NCI-H1105 treated with DMSO at 0.1 percent for 48 hours (cell line): ENCODE data around the gene ETV3.
"Not testable (repeated sequence)": the region's sequence is repeated elsewhere in the genome, so short reads cannot be mapped to it uniquely, and the experiment has no call there.

Experiments
- DNase-seq: peaks from one replicate; lab custom pipeline; 2025; lab: John Stamatoyannopoulos, UW

ETV3 gene

GRCh38 chr1:157138220-157139051 is at the start of gene ETV3:
Gene ETV3 (minus strand): TSS chr1:157138395. CDS start chr1:157136352, 2,043 bp downstream.
- peak; percentile 87 for DNase-seq

- DNase-seq, result no peak
Measured at GRCh38 chr1:157186281-157186992, 48.2 kb upstream of the ETV3 start.

GRCh38 chr1:157183870-157184269 is 45.7 kb upstream of the ETV3 start:
- DNase-seq, result no peak

GRCh38 chr1:157182371-157182770 is 44.2 kb upstream of the ETV3 start:
- DNase-seq, result not testable (repeated sequence)

GRCh38 chr1:157181790-157182189 is 43.6 kb upstream of the ETV3 start:
- no peak for DNase-seq

- no peak for DNase-seq
Measured at GRCh38 chr1:157181258-157181657, 43.1 kb upstream of the ETV3 start.

GRCh38 chr1:157178490-157178889 is 40.3 kb upstream of the ETV3 start:
- no peak for DNase-seq

GRCh38 chr1:157177733-157178394 is 39.7 kb upstream of the ETV3 start:
- no peak for DNase-seq

- DNase-seq, result no peak
Measured at GRCh38 chr1:157176591-157177121, 38.5 kb upstream of the ETV3 start.

GRCh38 chr1:157176016-157176415 is 37.8 kb upstream of the ETV3 start:
- no peak for DNase-seq

GRCh38 chr1:157173900-157174410 is 35.8 kb upstream of the ETV3 start:
- DNase-seq, result no peak

GRCh38 chr1:157173241-157173640 is 35.0 kb upstream of the ETV3 start:
- DNase-seq, result not testable (repeated sequence)

GRCh38 chr1:157172591-157172990 is 34.4 kb upstream of the ETV3 start:
- DNase-seq, result not testable (repeated sequence)

- DNase-seq, result peak; percentile 26
Measured at GRCh38 chr1:157171903-157172503, 33.8 kb upstream of the ETV3 start.

GRCh38 chr1:157170677-157171515 is 32.7 kb upstream of the ETV3 start:
- peak; percentile 11 for DNase-seq

GRCh38 chr1:157168015-157168414 is 29.8 kb upstream of the ETV3 start:
- no peak for DNase-seq

- DNase-seq, result no peak
Measured at GRCh38 chr1:157167437-157167836, 29.2 kb upstream of the ETV3 start.

GRCh38 chr1:157166590-157166989 is 28.4 kb upstream of the ETV3 start:
- DNase-seq, result peak; percentile 3

GRCh38 chr1:157163273-157164127 is 25.3 kb upstream of the ETV3 start:
- DNase-seq, result peak; percentile 40

GRCh38 chr1:157162345-157162744 is 24.1 kb upstream of the ETV3 start:
- no peak for DNase-seq
